OCI-M1 (cell line): ENCODE measurements around the gene CAST.
"Not testable (repeated sequence)": the region's sequence is repeated elsewhere in the genome, so short reads cannot be mapped to it uniquely, and the experiment has no call there.

ENCODE experiments used
- DNase-seq: peaks from one replicate; lab custom pipeline; 2025; lab: John Stamatoyannopoulos, UW

The CAST gene

DNA sequence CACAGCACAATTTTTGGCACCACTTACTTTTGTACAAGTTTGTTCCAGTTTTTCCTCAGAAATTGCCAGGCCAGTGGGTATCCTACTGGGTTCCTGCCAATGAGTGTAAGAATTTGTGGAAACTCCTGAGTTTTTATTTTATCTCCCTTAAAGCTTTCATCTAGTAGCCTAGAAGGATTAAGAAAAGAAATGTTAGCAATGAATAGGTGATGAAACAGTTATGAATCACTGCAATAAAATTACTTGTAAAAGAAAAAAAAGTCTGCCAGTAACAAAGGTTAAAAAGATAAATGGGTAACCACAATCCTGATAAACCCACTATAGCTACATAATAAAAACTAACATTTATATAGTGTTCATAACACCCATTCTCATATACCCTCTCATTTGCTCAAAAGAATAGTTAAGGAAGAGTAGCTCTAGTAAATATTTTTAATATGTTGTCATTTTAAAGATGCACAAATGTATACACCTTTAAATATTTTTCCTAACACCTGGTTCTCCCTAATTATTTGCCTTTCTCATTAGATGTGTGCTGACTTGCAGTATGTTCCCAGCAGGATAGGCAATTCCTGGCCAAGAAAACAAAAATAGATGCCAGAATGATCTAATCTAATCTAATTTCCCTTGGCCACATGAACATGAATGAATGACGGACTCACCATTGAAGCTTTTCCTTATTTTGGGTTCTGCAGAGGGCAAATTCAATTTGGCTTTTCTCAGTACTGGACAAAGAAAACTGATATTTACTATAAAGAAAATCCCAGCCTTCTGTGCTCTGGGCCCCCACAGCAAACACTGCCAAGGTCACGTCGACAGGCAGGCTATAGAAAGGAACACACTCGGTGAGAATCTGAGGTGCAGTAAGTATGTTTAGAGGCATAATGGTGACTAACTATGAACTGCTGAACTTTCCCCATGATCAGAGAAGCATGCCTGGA, 119.1 kb downstream of the CAST start:
- DNase-seq: no peak

DNA sequence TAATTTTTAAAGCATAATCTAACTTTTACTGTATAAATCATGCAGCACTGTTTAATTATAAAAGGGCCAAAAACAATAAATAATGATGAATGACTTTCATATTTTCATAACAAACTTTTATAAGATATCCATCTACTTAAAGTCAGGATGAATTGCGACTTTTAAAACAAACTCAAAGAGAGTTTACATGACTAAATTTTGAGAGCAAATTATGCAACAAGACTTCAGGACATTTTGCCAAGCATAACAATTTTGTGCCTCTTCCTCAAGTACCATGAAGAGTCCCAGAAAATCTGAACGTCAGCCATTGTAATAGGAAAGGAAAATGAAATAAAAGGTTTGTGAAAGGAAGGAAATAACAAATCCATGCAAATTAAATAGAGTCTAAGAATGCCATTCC, 121.2 kb downstream of the CAST start:
- no peak for DNase-seq

DNA sequence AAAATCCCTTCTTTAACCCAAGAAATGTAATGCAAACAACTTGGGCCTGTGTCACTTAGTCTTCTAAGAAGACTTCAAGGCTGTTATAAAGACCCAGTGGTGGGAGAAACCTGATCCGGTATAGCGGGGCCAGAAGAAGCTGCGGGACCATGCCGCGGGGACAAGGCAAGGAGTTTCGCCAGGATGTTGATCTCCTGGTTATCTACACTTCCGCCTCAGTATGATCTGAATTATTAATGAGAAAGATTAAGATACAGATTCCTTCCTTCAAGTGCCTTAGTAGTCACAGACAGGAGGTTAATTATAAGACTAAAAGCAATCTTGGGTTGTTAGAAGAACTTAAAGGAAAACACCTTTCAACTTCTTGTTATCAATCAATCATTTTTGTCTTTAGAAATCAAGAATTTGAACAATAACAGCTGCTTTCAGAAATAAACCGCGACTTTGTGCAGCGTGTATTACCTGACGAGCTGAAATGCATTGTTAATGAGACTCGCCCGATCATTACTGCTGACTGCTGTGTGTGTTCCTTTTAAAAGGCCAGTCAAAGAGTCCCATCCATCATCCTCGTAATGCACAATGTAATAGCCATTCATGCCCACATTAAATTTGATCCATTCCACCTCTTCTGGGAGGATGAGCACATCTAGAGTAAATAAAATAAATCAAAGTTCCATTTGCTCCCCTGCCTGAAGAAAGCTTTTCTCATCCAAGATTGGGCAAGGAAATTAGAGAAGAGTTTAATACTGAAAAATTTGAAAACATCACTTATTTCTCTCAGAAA, 123.3 kb downstream of the CAST start:
- no peak for DNase-seq

DNA sequence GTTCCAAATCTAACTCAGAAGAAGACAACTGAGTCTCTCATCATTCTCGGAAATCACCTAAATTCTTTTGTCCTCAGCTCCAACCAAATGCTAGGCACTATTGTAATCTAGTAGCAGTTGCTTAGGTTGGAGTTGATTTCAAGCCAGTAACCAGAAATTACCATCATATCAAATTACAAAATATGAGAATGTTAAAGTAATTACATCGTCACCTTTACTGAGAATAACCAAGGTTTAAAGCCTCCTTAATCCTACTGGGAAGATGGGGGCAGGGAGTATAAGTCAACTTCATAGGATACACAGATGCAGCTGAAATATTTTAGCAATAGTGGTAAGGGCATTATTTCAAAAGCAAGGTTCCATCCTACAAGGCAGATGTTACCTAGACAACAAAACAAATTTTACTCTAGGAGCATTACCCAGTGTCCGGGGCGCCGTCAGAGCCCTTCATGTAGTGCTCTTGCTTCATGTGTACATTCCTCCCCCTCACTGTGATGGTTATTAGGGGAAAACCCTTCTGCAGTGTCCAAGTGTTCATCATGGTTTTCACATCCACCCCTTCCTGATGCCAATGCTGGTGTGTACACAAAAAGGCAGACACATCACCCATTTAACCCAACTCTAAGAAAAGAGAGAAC, 126.1 kb downstream of the CAST start:
- no peak for DNase-seq

DNA sequence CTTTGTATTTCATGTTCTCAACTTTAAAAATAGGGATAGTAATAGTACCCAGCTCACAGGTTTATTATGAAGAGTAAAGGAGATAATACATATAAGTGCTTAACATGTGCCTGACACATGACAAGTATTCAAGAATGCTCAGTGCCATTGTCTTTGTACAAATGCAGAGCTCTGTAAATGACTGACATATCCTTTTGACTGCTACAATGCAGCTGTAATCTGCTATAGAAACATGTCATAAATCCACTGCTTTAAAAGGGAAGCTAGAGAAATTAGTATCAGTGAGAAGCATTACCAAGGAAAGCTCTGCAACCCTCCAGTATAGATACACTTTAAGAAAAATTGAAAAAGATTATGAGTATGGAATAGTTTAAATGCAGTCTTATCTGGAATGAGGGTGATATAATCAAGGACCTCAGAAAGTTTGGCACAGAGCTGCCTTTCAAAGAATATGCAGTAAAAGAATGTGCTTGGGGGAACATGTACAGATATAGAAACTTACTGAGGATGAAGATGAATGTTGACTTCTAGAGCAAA, 127.7 kb downstream of the CAST start:
- no peak for DNase-seq

DNA sequence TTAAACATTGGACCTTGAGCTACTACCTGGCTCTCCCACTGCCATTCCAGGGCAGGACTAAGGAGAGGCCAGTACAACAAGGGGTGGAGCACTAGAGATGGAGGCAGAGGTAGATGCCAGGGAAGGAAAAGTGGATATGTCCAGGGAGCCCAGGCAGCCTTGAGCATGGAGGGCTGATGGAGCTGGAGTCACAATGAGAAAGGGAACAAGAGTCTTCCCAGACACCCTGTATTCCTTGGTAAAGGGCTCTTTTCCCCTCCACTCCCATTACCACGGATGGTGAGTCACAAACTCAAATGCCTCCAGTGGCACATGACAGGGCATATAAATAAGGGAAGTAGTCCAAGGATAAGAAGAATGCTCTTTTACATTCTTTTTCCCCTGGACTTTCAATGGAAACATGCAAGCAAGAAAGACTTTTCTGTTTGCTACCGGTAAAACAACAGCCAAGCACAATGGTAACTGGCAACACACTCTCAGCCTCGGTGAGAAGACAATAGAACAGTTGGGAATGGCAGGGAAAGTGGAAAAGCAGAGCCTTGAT, 128.9 kb downstream of the CAST start:
- no peak for DNase-seq

DNA sequence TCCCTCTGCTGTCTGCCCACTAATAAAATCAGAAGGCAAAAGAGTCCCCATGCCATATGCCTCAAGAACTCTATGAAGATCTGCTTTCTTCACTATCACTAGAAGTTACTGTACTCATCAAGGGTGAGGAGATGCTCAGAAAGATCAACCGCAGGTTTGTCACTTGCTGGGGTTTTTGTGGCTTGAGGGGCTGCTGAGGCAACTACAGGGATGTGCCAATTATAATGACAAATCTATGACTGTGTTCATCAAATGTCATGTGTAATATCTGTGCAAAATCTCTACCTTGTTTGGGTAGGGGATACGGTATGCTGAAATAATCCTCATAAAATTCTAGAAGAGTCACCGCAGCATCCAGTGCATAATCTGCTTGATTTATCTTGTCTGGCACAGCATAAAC, 132.6 kb downstream of the CAST start:
- DNase-seq: no peak

DNA sequence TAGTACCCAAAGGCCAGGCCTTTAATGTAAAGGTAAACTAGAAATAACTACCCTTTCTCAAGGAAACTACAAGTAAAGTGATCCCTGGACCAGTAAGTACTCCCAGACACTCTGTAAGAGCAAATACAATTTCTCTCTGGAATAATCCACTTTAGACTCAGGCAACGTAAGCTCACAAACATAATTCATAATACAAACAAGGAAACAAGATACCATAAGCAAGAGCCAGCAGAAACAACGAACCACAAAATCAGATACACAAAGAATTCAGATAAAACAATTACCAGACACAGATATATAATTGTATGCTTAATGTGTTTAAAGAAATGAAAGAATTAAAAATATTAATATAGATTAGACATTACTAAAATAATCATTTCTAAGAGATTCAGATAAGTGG, 133.4 kb downstream of the CAST start:
- no peak for DNase-seq

DNA sequence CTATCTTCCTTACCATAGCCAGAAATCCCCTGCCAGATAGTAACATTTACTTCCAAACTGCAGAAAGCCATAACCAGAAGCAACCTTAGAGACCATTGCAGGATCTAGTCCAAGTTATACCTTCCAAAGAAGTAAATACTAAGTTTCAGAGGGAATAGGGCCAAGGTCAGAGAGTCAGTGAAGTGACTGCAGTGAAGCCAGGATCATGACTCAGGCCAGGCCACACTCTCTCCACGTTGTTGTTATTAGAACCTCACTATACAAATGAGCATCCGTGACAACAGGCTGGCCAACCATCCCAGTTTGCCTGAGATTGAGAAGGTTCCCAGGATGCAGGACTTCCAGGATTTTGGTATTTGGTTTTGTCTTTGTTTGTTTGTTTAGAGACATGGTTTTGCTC, 134.3 kb downstream of the CAST start:
- DNase-seq: no peak

DNA sequence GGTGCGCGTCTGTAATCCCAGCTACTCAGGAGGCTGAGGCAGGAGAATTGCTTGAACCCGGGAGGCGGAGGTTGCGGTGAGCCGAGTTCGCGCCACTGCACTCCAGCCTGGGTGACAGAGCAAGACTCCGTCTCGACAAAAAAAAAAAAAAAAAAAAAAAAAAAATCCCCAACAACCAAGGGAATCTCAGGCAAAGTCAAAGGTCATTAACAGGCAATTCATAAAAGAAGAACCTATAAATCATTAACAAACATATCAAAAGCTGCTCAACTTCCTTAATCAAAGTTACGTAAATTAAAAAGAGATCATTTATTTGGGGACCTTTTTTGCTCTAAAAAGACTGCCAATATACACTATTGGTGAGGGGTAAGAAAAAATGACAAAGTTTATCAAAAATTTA, 139.5 kb downstream of the CAST start:
- not testable (repeated sequence) for DNase-seq

DNA sequence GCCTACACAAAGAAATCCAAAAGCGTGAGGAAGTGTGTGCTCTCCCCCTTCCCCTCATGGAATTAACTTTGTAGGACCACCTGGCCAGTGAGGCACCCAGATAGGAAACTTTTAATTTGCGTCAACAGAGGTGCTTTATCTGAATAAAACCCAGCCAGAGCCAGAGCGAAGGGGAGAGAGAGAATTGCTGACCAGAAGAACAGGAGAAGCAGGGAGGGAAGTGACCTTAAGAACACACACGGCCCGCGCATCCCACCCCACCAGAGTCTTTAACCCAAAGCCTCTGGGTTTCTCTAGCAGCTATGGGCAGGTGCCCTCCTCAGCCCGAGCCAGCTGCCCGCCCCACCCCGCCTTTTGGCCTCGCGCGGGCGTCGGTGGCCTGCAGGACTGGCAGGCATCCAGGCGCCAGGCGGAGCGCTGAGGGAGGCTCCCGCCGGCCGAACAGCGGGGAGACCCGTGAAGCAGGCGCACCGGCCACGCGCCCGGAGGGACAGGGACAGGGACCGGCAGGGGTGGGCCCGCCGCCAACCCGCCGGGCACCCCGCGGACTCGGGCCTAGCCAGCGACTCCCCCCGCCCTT, 145.0 kb downstream of the CAST start:
- peak; percentile 87 for DNase-seq

DNA sequence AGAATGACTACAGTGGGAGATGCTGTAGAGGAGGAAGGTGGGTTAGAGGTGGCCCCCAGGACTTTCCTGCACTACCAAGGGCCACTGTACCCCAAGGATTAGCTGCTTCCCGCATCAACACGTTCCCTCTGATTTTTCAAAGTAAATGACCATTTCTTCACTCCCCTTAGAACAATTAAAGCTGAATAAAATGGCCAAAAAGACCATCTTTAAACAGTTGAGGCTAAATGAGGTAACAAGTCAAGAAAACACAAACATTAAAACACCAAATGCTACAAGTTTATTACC, 146.3 kb downstream of the CAST start:
- DNase-seq: peak; percentile 63

DNA sequence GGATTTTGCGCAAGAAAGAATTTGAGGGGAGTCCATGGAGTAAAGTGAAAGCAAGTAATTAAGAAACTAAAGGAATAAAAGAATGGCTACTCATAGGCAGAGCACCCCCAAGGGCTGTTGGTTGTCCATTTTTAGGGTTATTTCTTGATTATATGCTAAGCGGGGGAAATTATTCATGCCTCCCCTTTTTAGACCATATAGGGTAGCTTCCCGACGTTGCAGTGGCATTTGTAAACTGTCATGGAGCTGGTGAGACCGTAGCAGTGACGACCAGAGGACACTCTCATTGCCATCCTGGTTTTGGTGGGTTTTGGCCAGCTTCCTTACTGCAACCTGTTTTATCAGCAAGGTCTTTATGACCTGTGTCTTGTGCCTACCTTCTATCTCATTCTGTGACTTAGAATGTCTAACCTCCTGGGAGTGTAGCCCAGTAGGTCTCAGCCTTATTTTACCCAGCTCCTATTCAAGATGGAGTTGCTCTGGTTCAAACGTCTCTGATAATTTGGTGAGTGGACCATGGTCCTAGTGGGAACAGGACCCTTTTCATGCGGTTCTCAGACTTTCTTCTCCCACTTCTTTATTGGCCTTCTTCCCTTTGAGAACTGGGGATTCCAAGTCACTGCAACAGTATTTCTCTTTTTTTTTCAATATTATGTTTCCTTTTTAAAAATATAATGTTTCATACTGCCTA, 146.8 kb downstream of the CAST start:
- DNase-seq: no peak

DNA sequence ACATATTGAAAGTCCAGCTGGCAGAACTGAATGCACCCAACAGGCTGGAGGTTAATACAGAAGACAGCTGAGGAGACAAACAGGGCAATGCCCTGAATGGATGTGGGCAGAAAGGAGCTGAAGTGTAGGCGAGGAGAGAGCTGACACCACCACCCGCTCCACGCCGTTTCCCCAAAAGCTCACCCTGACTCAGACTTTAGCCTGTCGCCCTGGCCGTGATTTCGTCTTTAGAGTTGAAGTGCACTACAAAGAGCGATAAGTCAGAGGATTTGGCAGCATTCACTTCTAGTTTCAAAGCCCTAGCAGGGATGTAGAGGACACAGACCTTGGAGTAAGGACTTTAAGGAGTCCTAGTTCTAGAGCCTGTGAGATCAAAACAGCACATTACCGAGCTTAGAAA, 147.7 kb downstream of the CAST start:
- no peak for DNase-seq

DNA sequence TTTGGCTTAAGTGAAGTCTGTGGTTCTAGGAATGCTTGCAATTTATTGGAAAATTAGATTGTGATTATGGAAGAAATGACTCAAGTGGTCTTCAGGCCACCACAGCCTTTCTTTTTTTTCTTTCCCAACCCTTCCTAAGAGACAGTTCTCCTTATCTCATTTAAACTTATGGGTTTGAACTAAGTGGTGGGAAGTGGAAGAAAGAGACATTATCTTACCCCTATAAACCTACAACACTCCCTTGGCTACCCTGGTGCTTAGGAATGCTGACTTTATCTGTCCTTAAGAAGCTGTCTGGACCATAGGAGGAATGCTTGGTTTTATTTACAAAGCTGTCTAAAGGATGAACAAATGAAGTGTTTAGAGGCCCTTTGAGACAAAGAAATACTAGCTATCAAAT, 150.7 kb downstream of the CAST start:
- DNase-seq: peak; percentile 61

DNA sequence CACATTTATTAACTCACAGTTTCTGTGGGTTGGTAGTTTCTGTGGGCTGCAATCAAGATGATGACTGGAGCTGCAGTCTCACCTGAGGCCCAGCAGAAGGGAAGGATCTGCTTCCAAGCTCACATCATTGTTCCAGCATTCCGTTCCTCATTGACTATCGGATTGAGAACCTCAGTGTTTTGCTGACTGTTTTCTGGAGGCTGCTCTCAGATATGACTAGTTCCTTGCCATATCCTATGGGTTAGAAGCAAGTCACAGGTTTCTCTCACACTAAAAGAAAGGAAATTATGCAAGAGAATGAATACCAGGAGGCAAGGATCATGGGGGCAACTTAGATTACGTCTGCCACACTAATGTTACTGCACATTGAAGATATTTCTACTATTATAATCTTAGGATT, 151.9 kb downstream of the CAST start:
- no peak for DNase-seq

DNA sequence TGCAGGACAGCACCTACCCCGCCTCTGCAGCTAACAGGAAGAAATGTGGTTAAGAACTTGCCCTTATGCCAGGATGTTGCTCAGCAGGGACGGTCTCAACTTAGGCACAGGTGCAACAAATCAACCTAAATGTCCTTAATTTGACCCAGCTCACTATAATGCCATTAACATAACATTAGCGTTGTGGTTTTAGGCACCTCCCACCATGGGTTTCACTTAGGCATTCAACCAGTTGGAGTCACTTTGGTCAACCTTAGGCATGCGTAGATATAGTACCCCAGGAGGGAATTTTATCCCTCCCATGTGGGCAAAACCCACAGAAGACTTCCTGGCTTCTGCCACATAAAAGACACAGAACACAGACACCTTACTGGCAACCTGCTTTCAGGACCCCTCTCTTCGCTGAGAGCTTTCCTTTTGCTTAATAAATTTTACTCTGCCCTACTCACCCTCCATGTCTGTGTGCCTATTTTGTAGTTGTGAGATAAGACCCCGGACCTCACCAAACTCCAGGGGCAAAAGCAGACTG, 154.3 kb downstream of the CAST start:
- DNase-seq: peak; percentile 62

DNA sequence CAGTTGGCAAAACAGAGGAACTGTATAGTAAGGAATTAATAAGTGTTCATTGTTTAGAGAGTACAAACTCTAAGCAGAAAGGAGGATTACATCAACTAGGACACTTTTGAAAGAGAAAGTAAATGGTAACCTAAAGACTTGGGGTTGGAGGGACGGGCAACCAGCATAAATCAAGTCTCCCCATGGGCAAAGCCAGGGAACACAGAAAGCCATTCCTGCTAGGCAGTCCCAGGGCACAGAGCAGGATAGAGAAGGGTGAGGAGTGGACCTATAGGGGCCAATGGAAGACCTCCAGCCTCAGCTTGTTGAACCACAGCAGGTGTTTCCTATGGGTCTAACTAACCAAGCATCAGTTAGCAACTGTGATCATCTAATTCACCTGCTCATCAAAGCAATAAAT, 154.8 kb downstream of the CAST start:
- DNase-seq: peak; percentile 62

DNA sequence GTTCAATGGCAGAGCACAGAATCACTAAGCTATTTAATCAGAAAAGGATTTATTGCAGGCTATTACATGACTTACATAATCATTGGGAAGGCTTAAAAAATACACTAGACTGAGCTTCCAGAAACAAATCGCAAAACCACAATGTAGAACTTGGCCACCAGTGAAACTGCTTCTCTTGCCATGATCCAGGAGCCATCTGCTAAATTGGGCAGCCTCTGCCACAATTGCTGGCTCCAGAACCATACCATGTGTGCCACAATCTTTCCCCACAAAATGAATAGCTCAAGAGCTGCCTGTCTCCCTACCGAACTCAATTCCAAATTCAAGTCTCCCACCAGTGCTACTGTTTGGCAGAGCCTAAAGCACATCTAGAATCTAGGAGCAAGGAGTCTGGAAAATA, 155.3 kb downstream of the CAST start:
- DNase-seq: no peak

DNA sequence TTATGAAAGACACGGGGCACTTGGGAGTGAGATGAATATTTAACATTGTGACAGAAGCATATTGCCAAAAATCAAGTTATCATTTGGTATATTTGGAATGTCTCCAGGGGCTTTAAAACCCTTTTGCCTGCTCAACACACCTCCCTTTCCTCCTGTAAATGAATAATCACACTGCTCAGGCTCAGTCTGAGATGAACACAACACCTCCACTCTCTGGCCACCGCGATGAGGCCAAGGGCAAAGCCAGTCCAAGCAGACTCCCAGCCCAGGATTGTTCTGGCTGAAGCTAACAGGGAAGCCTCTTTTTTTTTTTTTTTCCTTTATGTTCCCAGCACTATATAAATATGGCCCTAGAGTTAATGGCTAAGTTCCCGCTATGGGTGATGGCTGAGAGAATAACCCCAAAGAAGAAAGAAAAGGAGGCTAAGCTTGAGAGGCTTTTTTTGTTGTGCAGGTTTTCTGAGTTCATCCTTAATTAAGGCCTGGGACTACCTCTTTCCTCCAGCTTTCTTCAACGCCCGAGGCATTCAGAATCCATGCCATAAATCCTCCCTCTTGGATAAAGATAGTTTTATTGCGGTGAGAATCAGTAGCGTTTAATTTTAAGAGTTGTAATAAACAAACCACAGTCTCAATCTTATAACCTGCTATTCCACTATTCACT, 156.1 kb downstream of the CAST start:
- DNase-seq: no peak

DNA sequence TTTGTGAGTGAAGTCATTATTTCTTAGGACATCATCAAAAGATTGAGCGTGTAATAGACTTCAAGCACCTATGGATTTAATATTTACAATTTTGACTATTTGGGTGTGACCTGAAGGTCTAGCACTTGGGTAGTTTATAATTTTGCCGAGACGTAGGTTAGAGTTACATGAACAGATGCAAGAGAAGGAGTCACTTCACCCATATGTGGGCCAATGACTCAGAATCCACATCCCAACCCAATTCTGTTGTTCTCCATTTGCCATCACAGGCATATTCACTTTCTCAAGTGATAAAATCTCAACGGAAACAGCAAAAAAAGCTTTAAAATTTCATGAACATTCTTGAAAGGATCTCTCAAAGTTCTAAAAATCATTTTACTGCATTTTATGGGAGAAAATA, 157.6 kb downstream of the CAST start:
- no peak for DNase-seq
